Common myeloid progenitor, CD34-positive (primary cell): Measurements from ENCODE around the gene CTBP2.
"Not testable (repeated sequence)": the region's sequence is repeated elsewhere in the genome, so short reads cannot be mapped to it uniquely, and the experiment has no call there.

ENCODE experiments used
- CTCF ChIA-PET: fragments of 350-600 bp; sonication (Branson Sonifier 250); formaldehyde crosslinking; loops from one replicate; lab custom pipeline; 2021; ENCODE audit warnings: antibody characterized with exemption; lab: Charles Lee
- POLR2A ChIA-PET: fragments of 350-600 bp; sonication (Branson Sonifier 250); formaldehyde crosslinking; loops from one replicate; lab custom pipeline; 2021; ENCODE audit warnings: antibody characterized with exemption; lab: Charles Lee
- DNase-seq, 3 donors: peaks; one replicate each; pipeline versions ENCODE4 v3.0.0 to v3.0.0-alpha.2; 2013
- H3K27ac ChIP-seq, 2 experiments: 1 replicate in 1 of 2; 2 replicates in 1 of 2; pipeline ENCODE4 v1.7.0; 2013; ENCODE audit warnings: inconsistent platforms in 2 of 2, low read length in 2 of 2, mild to moderate bottlenecking in 2 of 2, low read depth in 1 of 2, moderate library complexity in 1 of 2; ENCODE audit not compliant: severe bottlenecking in 2 of 2, insufficient read depth in 1 of 2, poor library complexity in 1 of 2
- H3K27me3 ChIP-seq, 5 experiments: replicated peaks in 2 of 5; 1 replicate in 3 of 5; 2 replicates in 2 of 5; pipeline versions ENCODE4 v1.6.1 to v1.7.0; 2013; ENCODE audit warnings: low read length in 4 of 5, mild to moderate bottlenecking in 2 of 5, moderate library complexity in 2 of 5, inconsistent platforms in 1 of 5; ENCODE audit not compliant: insufficient read depth in 5 of 5, control insufficient read depth in 4 of 5
- H3K36me3 ChIP-seq, 4 experiments: 1 replicate in 2 of 4; 2 replicates in 2 of 4; pipeline versions ENCODE4 v1.6.1 to v1.7.0; 2013; ENCODE audit warnings: low read length in 3 of 4, control low read depth in 1 of 4, mild to moderate bottlenecking in 1 of 4; ENCODE audit not compliant: control insufficient read depth in 4 of 4, insufficient read depth in 4 of 4
- H3K4me1 ChIP-seq, 4 experiments: 1 replicate in 3 of 4; 2 replicates in 1 of 4; pipeline versions ENCODE4 v1.6.1 to v1.7.1; 2013; ENCODE audit warnings: low read length in 3 of 4, mild to moderate bottlenecking in 3 of 4, control low read depth in 1 of 4, inconsistent platforms in 1 of 4, moderate library complexity in 1 of 4; ENCODE audit not compliant: control insufficient read depth in 4 of 4, insufficient read depth in 4 of 4; ENCODE audit errors: control extremely low read depth in 1 of 4
- H3K4me3 ChIP-seq, 7 experiments: 1 replicate in 4 of 7; 2 replicates in 3 of 7; pipeline versions ENCODE4 v1.5.1 to v1.7.0; 2013; ENCODE audit warnings: mild to moderate bottlenecking in 7 of 7, low read length in 6 of 7, moderate library complexity in 6 of 7, inconsistent platforms in 2 of 7, low read depth in 2 of 7, control low read depth in 1 of 7; ENCODE audit not compliant: insufficient read depth in 4 of 7, control insufficient read depth in 1 of 7; ENCODE audit errors: extremely low read depth in 1 of 7
- H3K9me3 ChIP-seq, 5 experiments: 1 replicate in 4 of 5; 2 replicates in 1 of 5; pipeline versions ENCODE4 v1.6.1 to v1.7.1; 2013; ENCODE audit warnings: low read length in 4 of 5, mild to moderate bottlenecking in 2 of 5, inconsistent platforms in 1 of 5, low read depth in 1 of 5, moderate library complexity in 1 of 5; ENCODE audit not compliant: control insufficient read depth in 4 of 5, insufficient read depth in 2 of 5; ENCODE audit errors: control extremely low read depth in 1 of 5
- WGBS: methylation state at CpG from one replicate; pipeline ENCODE4 v1.1.5; 2013; ENCODE audit not compliant: insufficient coverage; 5-methylcytosine and 5-hydroxymethylcytosine counted together

The CTBP2 gene

GRCh38 chr10:125154529-125154928 lies 5.8 kb downstream of the CTBP2 start:
- Histone ChIP-seq H3K4me1 (peaks cover 30 to 87% (median 77%) of the 10 kb centered on the region in 4 experiments), H3K4me3 (peak overlapping the region in 6 of 7 experiments; percentile 29 to 61 (median 32)), H3K9me3 (no peaks in the 10 kb centered on the region), H3K27ac (peak overlapping the region; percentile 35 to 69), H3K36me3 (peaks cover 0 to 23% (median 5%) of the 10 kb centered on the region in 4 experiments), H3K27me3 (no peaks in the 10 kb centered on the region)
- WGBS = 7% methylated on average over 3 of the region's 6 CpGs
- POLR2A ChIA-PET = no interaction called here
- CTCF ChIA-PET = interaction anchor here (0.9 to 2.3 kb wide), 3 partner anchors 9 to 107 kb away, joined by 3 to 7 read pairs (median 5); no protein-coding TSS in a partner anchor
- DNase-seq = no peak

DNA sequence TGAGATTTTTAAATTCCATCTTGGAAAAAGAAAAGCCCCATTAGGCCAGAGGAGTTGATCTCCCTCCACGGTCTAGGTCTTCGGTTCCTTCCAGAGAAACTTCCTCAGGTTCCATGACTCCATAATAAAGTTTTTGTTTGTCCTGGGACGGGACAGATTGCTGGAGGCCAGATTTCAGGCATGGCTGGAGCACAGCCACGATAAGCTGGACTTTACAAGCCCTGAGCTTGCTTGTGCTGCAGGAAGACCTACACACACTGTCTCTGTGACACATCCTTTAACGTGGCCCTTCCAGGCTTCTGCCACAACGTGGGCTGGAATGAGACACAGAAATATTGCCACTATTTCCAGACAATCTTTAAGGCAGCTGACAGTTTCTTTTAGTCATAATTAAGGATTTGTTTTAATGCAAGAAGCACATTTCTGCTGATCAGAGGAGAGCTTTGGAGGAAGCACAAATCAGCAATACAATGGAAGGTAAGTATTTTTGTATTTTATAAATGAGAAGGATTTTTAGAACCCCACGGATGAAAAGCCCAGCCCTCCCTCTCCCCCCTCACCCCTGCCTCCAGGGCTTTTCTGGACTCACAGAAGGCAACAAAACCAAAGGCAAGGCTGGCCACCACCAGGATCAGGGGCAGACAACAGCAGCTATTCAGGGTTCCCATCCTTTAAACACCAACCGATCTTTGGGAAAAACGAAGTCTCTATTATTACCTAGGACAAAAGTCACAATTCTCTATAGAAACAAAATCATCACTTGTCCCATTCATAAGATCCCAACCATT lies 6.5 kb downstream of the CTBP2 start:
- Histone ChIP-seq H3K4me3 (peak overlapping the region in 4 of 7 experiments; percentile 29 to 61 (median 46)), H3K9me3 (no peaks in the 10 kb centered on the region), H3K4me1 (peaks cover 34 to 93% (median 83%) of the 10 kb centered on the region in 4 experiments), H3K27ac (peak overlapping the region in 1 of 2 experiments; percentile 69), H3K36me3 (peaks cover 0 to 25% (median 5%) of the 10 kb centered on the region in 4 experiments), H3K27me3 (no peaks in the 10 kb centered on the region)
- DNase-seq = no peak
- ChIA-PET CTCF (interaction anchor here (1.2 to 2.3 kb wide), 2 partner anchors 8 to 106 kb away, joined by 5 to 7 read pairs; no protein-coding TSS in a partner anchor), POLR2A (no interaction called here)
- WGBS = 57% methylated on average over 8 of the region's 9 CpGs

- no peaks in the 10 kb centered on the region for H3K27me3 ChIP-seq
- H3K9me3 ChIP-seq = no peaks in the 10 kb centered on the region
- H3K4me1 ChIP-seq = peaks cover 38 to 97% (median 90%) of the 10 kb centered on the region in 4 experiments
- DNase-seq = no peak
- WGBS = 79% methylated on average over 15 of the region's 21 CpGs
- peak overlapping the region in 5 of 7 experiments; percentile 20 to 69 (median 54) for H3K4me3 ChIP-seq
- CTCF ChIA-PET = interaction anchor here (0.7 kb wide), 1 partner anchor 1779 kb away, joined by 3 read pairs; no protein-coding TSS in a partner anchor
- H3K36me3 ChIP-seq = peaks cover 0 to 29% (median 5%) of the 10 kb centered on the region in 4 experiments
- peak overlapping the region in 1 of 2 experiments; percentile 11 for H3K27ac ChIP-seq
- POLR2A ChIA-PET = no interaction called here
These were observed 7.7 kb downstream of the CTBP2 start for GRCh38 chr10:125152450-125153368.

DNA sequence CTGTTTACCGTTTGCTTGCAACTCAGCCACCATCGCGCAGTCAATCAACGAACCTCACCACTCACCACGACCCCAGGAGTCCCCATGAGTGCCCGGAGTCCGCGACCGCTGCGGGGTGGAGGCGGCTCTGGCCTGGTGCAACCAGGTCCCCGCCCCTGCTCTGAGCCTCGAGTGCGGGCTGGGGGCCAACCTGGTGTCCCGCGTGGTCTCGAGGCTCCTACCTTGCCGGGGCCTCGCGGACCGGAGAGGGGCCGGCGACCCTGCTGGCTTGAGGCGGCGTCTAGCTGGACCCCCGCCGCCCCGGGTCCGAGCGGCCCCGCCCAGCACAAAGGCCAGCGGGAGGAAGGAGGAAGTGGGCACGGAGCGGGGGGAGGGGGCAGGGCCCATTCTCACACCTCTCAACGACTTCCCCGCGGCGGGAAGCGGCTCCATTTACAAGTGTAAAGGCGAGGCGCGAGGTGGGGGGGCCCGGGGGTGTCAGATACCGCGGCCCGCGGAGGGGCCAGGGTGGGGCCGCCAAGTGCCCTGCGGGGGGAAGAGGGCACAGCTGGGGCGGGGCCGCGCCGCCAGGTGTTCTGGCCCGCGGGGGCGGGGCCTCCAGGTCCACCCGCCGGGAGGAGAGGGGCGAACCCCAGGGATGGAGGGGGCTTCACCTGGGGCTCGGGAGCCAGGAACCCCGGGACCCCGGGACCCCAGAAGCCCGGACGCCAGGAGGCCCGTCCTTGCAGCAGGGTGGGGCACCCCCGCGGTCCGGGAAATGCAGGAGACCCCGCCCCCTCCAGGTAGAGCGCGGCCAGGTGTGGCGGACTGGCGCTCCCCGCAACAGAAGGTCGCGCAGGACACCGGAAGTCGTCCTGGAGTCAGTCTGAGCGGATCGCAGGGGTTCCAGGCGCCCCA lies 8.6 kb downstream of the CTBP2 start:
- Histone ChIP-seq H3K4me1 (peaks cover 31 to 97% (median 90%) of the 10 kb centered on the region in 4 experiments), H3K4me3 (peak overlapping the region in 5 of 7 experiments; percentile 20 to 69 (median 54)), H3K27me3 (no peaks in the 10 kb centered on the region), H3K27ac (peak overlapping the region in 1 of 2 experiments; percentile 11), H3K9me3 (no peaks in the 10 kb centered on the region), H3K36me3 (peaks cover 0 to 29% (median 5%) of the 10 kb centered on the region in 4 experiments)
- WGBS = 26% methylated on average over 52 of the region's 81 CpGs
- DNase-seq = peak in 2 of 3 donors; percentile 55 to 68
- CTCF ChIA-PET = no interaction called here
- POLR2A ChIA-PET = no interaction called here

GRCh38 chr10:125151170-125151552 lies 9.2 kb downstream of the CTBP2 start:
- no peak overlapping the region for H3K4me3 ChIP-seq
- peaks cover 27 to 95% (median 88%) of the 10 kb centered on the region in 4 experiments for H3K4me1 ChIP-seq
- ChIA-PET POLR2A (no interaction called here), CTCF (no interaction called here)
- WGBS = 98% methylated on average over 23 of the region's 24 CpGs
- H3K27ac ChIP-seq = no peak overlapping the region
- no peaks in the 10 kb centered on the region for H3K27me3 ChIP-seq
- peaks cover 0 to 29% (median 6%) of the 10 kb centered on the region in 4 experiments for H3K36me3 ChIP-seq
- DNase-seq = no peak
- H3K9me3 ChIP-seq = no peaks in the 10 kb centered on the region

GRCh38 chr10:125150376-125151083 lies 9.8 kb downstream of the CTBP2 start:
- CTCF ChIA-PET, POLR2A ChIA-PET, H3K9me3 ChIP-seq, H3K4me3 ChIP-seq, DNase-seq, H3K27me3 ChIP-seq: not testable (repeated sequence)
- Histone ChIP-seq H3K27ac (peak overlapping the region in 1 of 2 experiments; percentile 74), H3K4me1 (peaks cover 26 to 90% (median 86%) of the 10 kb centered on the region in 4 experiments), H3K36me3 (peaks cover 0 to 29% (median 6%) of the 10 kb centered on the region in 4 experiments)
- 85% methylated on average over 14 of the region's 16 CpGs for WGBS
